GM12873 (cell line): ENCODE measurements around the gene ICAM2.

Source experiments
- CTCF ChIP-seq: IDR thresholded peaks from 2 replicates; pipeline ENCODE4 v1.5.1; 2012; ENCODE audit warnings: low read depth, mild to moderate bottlenecking, moderate library complexity, low read length, control low read depth; ENCODE audit not compliant: insufficient read depth; ENCODE audit errors: missing control alignments

The ICAM2 gene

GRCh38 chr17:64036198-64036922 is 15.9 kb upstream of the ICAM2 start:
- TF ChIP-seq CTCF, result no peak

- TF ChIP-seq CTCF, result no peak
These were observed 11.6 kb upstream of the ICAM2 start for GRCh38 chr17:64032081-64032480.

- TF ChIP-seq CTCF, result peak; percentile 69
These were observed 8.5 kb upstream of the ICAM2 start for GRCh38 chr17:64028874-64029464.

- peak; percentile 98 for TF ChIP-seq CTCF
These were observed 5.4 kb upstream of the ICAM2 start for GRCh38 chr17:64025732-64026294.

GRCh38 chr17:64024781-64025731 is 4.6 kb upstream of the ICAM2 start:
- TF ChIP-seq CTCF, result no peak

- TF ChIP-seq CTCF, result no peak
These were observed 3.8 kb upstream of the ICAM2 start for GRCh38 chr17:64024215-64024654.
